Ovary (tissue), 9 donors: ENCODE data around the gene DPH7. TPM values are rescaled to one million over a fixed set of nuclear protein-coding genes. Genes with fewer than 3 reads are reported as not detected.

Source experiments
- DNase-seq, 5 donors: peaks; one replicate each; pipeline ENCODE4 v3.0.0-alpha.2; 2019 to 2020
- H3K27ac ChIP-seq, 2 donors: fragments of 200-600 bp; one replicate each; pipeline versions ENCODE4 v1.5.1 to v1.8.0; 2019 to 2022
- H3K27me3 ChIP-seq: fragments of 200-600 bp; one replicate; pipeline ENCODE4 v1.8.0; 2022
- H3K36me3 ChIP-seq: fragments of 200-600 bp; sonication (generic); one replicate; pipeline ENCODE4 v1.5.1; 2019
- H3K4me1 ChIP-seq: one replicate; pipeline ENCODE4 v1.8.1; 2013; ENCODE audit warnings: mild to moderate bottlenecking, moderate library complexity; ENCODE audit not compliant: insufficient read depth
- H3K4me3 ChIP-seq: fragments of 200-600 bp; sonication (generic); one replicate; pipeline ENCODE4 v1.5.1; 2017
- H3K9me3 ChIP-seq, 2 donors: fragments of 200-600 bp in 1 of 2; sonication (generic) in 1 of 2; one replicate each; pipeline versions ENCODE4 v1.5.1 to v1.8.1; 2013 to 2019; ENCODE audit warnings: mild to moderate bottlenecking in 1 of 2, moderate library complexity in 1 of 2
- EP300 ChIP-seq: sonication (generic); formaldehyde crosslinking; IDR thresholded peaks from one replicate; pipeline ENCODE4 v1.6.1; 2017; ENCODE audit warnings: antibody characterized with exemption
- POLR2A ChIP-seq: fragments of 450-650 bp; IDR thresholded peaks from one replicate; pipeline ENCODE4 v1.6.1; 2017; ENCODE audit warnings: antibody characterized with exemption, mild to moderate bottlenecking, moderate library complexity
- WGBS, 3 donors: extraction: QIAGEN DNeasy Blood & Tissue Kit in 1 of 3; methylation state at CpG; one replicate each; pipeline versions ENCODE4 v1.1.5 to v1.1.7; 2013 to 2017; 5-methylcytosine and 5-hydroxymethylcytosine counted together
- intact Hi-C, 4 donors: fragments of 100-400 bp; cut with DNase I; formaldehyde crosslinking; loops; one replicate each; pipeline versions ENCODE4 v1.11.0 to v1.15.1; 2022 to 2023
- polyA plus RNA-seq, 2 donors: library from polyadenylated mRNA; stranded (reverse); fragments of 200-250 nt in 1 of 2; fragments of 350-450 nt in 1 of 2; fragmentation: Illumina TruSeq in 1 of 2; extraction: RNeasy Lipid Tissue Mini Kit (QIAGEN cat#74804) in 1 of 2; gene quantifications; one replicate each; pipeline ENCODE4 v1.2.3, GENCODE V29; 2013 to 2014
- total RNA-seq, 7 donors: library from RNA; depleted of rRNA in 2 of 7; stranded (reverse); fragments of >200 nt in 2 of 7; fragmentation: NEBNext Ultra II Directional in 3 of 7; extraction: Animal tissue kit (Norgen Biotek cat#: 25700) in 3 of 7; gene quantifications; one replicate each; pipeline versions ENCODE4 v1.1.0 to v1.2.4, GENCODE V29; 2016 to 2023
- TF ChIP-seq, protein P1 (sequence below), 3 donors: fragments of 450-650 bp in 2 of 3; fragments of 200-600 bp in 1 of 3; IDR thresholded peaks; one replicate each; pipeline versions ENCODE4 v1.5.1 to v1.8.0; 2016 to 2022; ENCODE audit warnings: antibody characterized with exemption in 3 of 3, mild to moderate bottlenecking in 1 of 3
- donor health status: DM: no; HTN: no; CAD: no; lungs with moderate emphysema.
- donor health status: DM: no; HTN: no; CAD: no.
- donor health status: Bipolar disorder and iron deficiency.
- donor health status: DM: yes; HTN: yes; CAD: no.
- donor health status: DM: no; HTN: no; CAD: no.
- donor health status: DM: yes; HTN: yes; CAD: no.

Gene DPH7
- total and polyA plus RNA-seq, 9 donors: 15.4 to 38.2 (median 33.0) TPM

DNA sequence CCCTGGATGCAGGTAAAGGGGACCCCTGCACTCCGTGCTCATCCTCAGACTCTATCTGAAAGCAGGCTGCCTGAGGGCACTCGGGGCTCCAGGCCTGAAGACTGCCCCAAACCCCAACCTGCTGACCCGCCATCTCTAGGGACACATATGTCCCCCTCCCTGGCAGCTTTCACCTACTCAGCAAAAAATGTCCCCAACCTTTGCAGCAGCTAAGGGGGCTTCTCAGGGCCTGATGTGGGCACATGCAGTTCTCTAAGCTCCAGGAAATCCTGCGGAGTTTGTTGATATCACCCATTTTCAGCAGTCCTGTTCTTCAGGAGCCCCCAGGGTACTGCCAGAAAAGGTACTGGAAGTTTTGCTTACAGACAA lies 2.2 kb upstream of the DPH7 start:
- H3K27ac ChIP-seq: no peak overlapping the region
- intact Hi-C loops: no loop called here
- 90 to 95% (median 94%) methylated on average over 4 of the region's 4 CpGs for WGBS, 3 donors
- H3K36me3 ChIP-seq: no peaks in the 10 kb centered on the region
- DNase-seq: no peak
- no peak overlapping the region for H3K4me3 ChIP-seq
- H3K27me3 ChIP-seq: no peaks in the 10 kb centered on the region
- TF ChIP-seq EP300: no peak
- peaks cover 4% of the 10 kb centered on the region for H3K4me1 ChIP-seq
- H3K9me3 ChIP-seq: no peaks in the 10 kb centered on the region

DNA sequence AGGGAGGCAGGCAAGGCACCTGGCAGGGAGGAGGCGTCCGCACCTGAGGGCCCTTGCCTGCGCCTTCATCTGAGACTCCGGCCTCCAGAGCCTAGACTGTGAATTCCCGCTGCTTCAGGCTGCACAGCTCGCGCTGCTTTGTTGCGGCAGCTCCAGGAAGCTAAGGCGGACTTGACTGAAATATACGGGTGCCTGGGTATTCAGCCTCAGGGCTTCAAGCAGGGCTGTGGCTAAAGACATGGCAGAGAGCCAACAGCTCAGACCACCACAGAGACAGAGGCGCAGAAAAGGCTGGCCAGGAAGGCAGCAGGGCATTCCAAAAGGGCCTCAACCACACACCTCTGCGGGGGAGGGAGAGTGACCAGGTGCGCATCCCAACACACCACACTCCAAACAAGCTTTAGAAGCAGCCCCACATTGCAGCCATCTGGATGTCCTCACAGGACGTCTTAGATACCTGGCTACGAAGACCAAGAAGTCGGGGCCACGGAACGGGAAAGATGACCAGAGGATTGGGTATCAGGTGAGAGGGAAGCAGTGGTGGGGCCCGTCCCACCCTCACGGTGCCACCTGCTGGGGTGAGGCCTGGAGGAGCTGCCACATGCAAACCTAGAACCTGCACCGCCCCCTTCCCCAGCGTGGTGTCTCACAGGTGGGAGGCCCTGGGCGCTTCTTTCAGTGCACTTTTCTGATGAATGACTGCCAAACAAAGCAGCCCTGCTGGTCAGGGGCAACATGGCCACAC lies 1.7 kb upstream of the DPH7 start:
- no peak overlapping the region for H3K27ac ChIP-seq
- TF ChIP-seq POLR2A: no peak
- WGBS, 3 donors: 87 to 90% (median 89%) methylated on average over 19 to 23 of the region's 23 CpGs
- peaks cover 4% of the 10 kb centered on the region for H3K4me1 ChIP-seq
- no peaks in the 10 kb centered on the region for H3K27me3 ChIP-seq
- no peak for DNase-seq
- intact Hi-C loops: no loop called here
- H3K4me3 ChIP-seq: no peak overlapping the region
- no peaks in the 10 kb centered on the region for H3K9me3 ChIP-seq
- H3K36me3 ChIP-seq: no peaks in the 10 kb centered on the region

DNA sequence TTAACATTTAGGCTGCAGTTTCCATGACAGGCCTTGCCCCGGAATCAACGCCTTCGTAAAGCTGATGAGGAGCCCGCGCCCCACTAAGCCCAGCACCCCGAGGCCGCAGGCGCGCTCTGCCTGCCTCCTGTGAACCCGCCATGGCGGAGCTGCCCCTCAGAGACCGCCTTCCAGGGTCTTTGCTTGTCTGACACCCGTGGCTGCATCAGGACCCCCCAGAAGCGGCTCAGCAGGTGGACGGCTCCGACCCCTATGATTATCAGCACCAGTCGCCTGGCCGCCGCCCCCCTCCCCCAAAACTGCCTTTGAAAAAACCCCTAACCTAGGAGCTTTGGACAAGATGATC lies 507 bp upstream of the DPH7 start:
- TF ChIP-seq POLR2A (no peak), EP300 (no peak)
- TF ChIP-seq, protein P1, sequence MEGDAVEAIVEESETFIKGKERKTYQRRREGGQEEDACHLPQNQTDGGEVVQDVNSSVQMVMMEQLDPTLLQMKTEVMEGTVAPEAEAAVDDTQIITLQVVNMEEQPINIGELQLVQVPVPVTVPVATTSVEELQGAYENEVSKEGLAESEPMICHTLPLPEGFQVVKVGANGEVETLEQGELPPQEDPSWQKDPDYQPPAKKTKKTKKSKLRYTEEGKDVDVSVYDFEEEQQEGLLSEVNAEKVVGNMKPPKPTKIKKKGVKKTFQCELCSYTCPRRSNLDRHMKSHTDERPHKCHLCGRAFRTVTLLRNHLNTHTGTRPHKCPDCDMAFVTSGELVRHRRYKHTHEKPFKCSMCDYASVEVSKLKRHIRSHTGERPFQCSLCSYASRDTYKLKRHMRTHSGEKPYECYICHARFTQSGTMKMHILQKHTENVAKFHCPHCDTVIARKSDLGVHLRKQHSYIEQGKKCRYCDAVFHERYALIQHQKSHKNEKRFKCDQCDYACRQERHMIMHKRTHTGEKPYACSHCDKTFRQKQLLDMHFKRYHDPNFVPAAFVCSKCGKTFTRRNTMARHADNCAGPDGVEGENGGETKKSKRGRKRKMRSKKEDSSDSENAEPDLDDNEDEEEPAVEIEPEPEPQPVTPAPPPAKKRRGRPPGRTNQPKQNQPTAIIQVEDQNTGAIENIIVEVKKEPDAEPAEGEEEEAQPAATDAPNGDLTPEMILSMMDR (IDR thresholded peaks at IDR 0.05): no peak
- H3K9me3 ChIP-seq: no peaks in the 10 kb centered on the region
- peak overlapping the region; percentile 57 for H3K4me3 ChIP-seq
- peak in 2 of 5 donors; percentile 52 to 53 for DNase-seq
- H3K4me1 ChIP-seq: peaks cover 4% of the 10 kb centered on the region
- H3K36me3 ChIP-seq: no peaks in the 10 kb centered on the region
- intact Hi-C loops: no loop called here
- peak overlapping the region in 1 of 2 donors; percentile 5 for H3K27ac ChIP-seq
- WGBS, 3 donors: 23 to 26% (median 23%) methylated on average over 16 to 19 of the region's 19 CpGs
- H3K27me3 ChIP-seq: no peaks in the 10 kb centered on the region

DNA sequence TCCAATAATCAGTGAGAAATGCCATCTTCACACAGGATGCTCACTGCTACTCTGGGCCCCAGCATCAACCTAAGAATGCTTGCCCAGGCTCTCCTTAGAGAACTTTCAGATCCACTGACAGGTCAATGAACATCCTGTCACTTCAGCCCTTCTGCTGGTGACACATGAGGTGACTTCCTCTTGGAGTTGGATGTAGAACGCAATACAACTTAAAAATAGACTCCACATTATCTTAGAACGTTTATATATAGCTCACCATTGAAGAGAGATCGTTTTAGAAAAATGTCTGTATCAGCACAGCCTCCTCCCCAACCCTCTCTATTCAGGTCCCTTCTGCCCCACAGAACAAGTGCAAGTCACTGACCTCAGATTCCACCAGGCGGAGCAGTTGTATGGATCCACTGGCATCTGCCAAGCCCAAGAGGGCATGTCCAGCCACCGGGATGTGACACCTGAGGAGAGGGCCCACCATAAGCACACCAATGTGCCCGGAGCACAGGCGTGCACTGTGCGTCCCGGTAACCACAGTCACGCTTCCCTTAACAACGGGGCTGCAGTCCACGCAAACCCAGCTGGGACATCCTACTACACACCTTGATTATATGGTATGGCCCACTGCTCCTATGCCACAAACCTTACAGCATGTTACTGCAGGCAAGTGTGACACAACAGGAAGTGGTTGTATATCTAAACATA lies 2.9 kb downstream of the DPH7 start:
- Histone ChIP-seq H3K9me3 (no peaks in the 10 kb centered on the region), H3K4me1 (peaks cover 4% of the 10 kb centered on the region), H3K27ac (no peak overlapping the region), H3K4me3 (no peak overlapping the region), H3K36me3 (no peaks in the 10 kb centered on the region), H3K27me3 (no peaks in the 10 kb centered on the region)
- intact Hi-C loops: no loop called here
- TF ChIP-seq, protein P1 (IDR thresholded peaks at IDR 0.05): no peak
- no peak for TF ChIP-seq EP300
- no peak for TF ChIP-seq POLR2A
- no peak for DNase-seq
- 79 to 84% (median 82%) methylated on average over 12 of the region's 12 CpGs for WGBS, 3 donors

DNA sequence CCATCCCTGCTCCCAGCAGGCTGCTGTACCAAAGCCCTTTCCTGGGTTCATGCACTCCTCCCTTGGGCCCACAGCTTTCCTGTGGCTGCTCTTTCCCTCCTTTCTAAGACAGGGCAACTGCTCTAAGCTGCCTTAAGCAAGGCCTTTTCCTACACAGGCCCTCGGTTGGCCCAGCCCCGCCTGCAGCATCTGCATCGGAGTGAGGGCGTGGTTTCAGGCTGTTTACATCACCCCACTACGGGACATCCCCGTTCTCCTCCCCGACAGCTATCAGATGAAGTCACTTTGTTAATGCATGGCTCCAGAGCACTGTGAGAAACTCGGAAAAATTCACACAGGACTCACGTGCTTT lies 3.4 kb downstream of the DPH7 start:
- Histone ChIP-seq H3K9me3 (no peaks in the 10 kb centered on the region), H3K4me1 (peaks cover 4% of the 10 kb centered on the region), H3K4me3 (no peak overlapping the region), H3K27me3 (no peaks in the 10 kb centered on the region), H3K27ac (no peak overlapping the region), H3K36me3 (no peaks in the 10 kb centered on the region)
- intact Hi-C loops: no loop called here
- TF ChIP-seq POLR2A (no peak), EP300 (no peak)
- TF ChIP-seq, protein P1 (IDR thresholded peaks at IDR 0.05): no peak
- WGBS, 3 donors: 64 to 77% (median 74%) methylated on average over 9 of the region's 9 CpGs
- no peak for DNase-seq
